K562 (cell line): ENCODE measurements around the gene APBA2. TPM values are rescaled to one million over a fixed set of nuclear protein-coding genes. Genes with fewer than 3 reads are reported as not detected.

ENCODE experiments used
- ATAC-seq: fragments of 200-7000 bp; cut with Tn5 transposase; 3 replicates; pipeline ENCODE4 v1.9.1; 2020; ENCODE audit warnings: moderate library complexity
- BruUV-seq: library from RNA; stranded (reverse); fragments of 400-500 nt; replicated peaks from 2 replicates; lab custom pipeline; 2021; lab: Mats Ljungman, UMichigan
- CTCF ChIA-PET: fragments of 300-600 bp; formaldehyde crosslinking; extraction: SDS; loops from one replicate; lab custom pipeline; 2021; ENCODE audit warnings: low intra/inter-chr PET ratio; lab: Yijun Ruan, JAX
- POLR2A ChIA-PET: fragments of 300-600, 350-650 bp; sonication (Branson Sonifier 250); formaldehyde crosslinking; extraction: SDS; loops from one replicate; lab custom pipeline; 2021; ENCODE audit warnings: antibody characterized with exemption, inconsistent platforms; lab: Yijun Ruan, JAX
- DNase-seq, 4 experiments: peaks; one replicate each; pipeline versions ENCODE4 v3.0.0 to v3.0.0-alpha.2; 2011 to 2018; ENCODE audit warnings: low spot score in 3 of 4, mixed read lengths in 3 of 4; ENCODE audit errors: extremely low read depth in 1 of 4
- FAIRE-seq: peaks from 2 replicates; lab custom pipeline; 2011; peaks lifted over from hg19 to GRCh38; lab: Jason Lieb, UNC
- H2AFZ ChIP-seq: 2 replicates; pipeline ENCODE4 v1.6.0; 2011; ENCODE audit warnings: low read depth, low read length, control low read depth, inconsistent platforms
- H3K27ac ChIP-seq: fragments of 200-600 bp; 3 replicates; pipeline ENCODE4 v1.8.0; 2011; ENCODE audit warnings: low read depth, mild to moderate bottlenecking, control low read depth, inconsistent platforms, low read length, moderate library complexity, mixed read lengths; ENCODE audit errors: extremely low read depth
- H3K27me3 ChIP-seq, 2 experiments: fragments of 300-600 bp in 1 of 2; 2 replicates in 1 of 2; 3 replicates in 1 of 2; pipeline versions ENCODE4 v1.6.0 to v1.8.0; 2011; ENCODE audit warnings: inconsistent platforms in 2 of 2, low read length in 2 of 2, mild to moderate bottlenecking in 1 of 2, mixed read lengths in 1 of 2, moderate library complexity in 1 of 2; ENCODE audit not compliant: control insufficient read depth in 2 of 2, insufficient read depth in 2 of 2
- H3K36me3 ChIP-seq: fragments of 300-600 bp; 3 replicates; pipeline ENCODE4 v1.8.0; 2011; ENCODE audit warnings: mild to moderate bottlenecking, low read length, inconsistent platforms; ENCODE audit not compliant: control insufficient read depth, insufficient read depth
- H3K4me1 ChIP-seq, 2 experiments: fragments of 200-600 bp in 1 of 2; replicated peaks in 1 of 2; 2 replicates in 1 of 2; 3 replicates in 1 of 2; pipeline versions ENCODE4 v1.5.1 to v1.8.0; 2011; ENCODE audit warnings: inconsistent platforms in 2 of 2, low read length in 2 of 2, mild to moderate bottlenecking in 1 of 2, mixed read lengths in 1 of 2, moderate library complexity in 1 of 2; ENCODE audit not compliant: control insufficient read depth in 2 of 2, insufficient read depth in 2 of 2
- H3K4me2 ChIP-seq: 2 replicates; pipeline ENCODE4 v1.6.1; 2011; ENCODE audit warnings: low read length, control low read depth, inconsistent platforms, mixed read lengths; ENCODE audit not compliant: insufficient read depth
- H3K4me3 ChIP-seq: fragments of 200-600 bp; sonication (generic), shearing (Covaris generic); 2 replicates; pipeline ENCODE4 v1.5.1; 2016; ENCODE audit warnings: control low read depth, inconsistent platforms
- H3K79me2 ChIP-seq: fragments of 200-600 bp; 3 replicates; pipeline ENCODE4 v1.8.0; 2011; ENCODE audit warnings: low read length, inconsistent platforms; ENCODE audit not compliant: control insufficient read depth, insufficient read depth
- H3K9ac ChIP-seq, 2 experiments: 2 replicates each; pipeline versions ENCODE4 v1.6.0 to v1.6.1; 2011; ENCODE audit warnings: low read depth in 2 of 2, low read length in 2 of 2, control low read depth in 1 of 2, inconsistent platforms in 1 of 2, mild to moderate bottlenecking in 1 of 2, mixed read lengths in 1 of 2; ENCODE audit not compliant: insufficient read depth in 1 of 2
- H3K9me1 ChIP-seq: one replicate; pipeline ENCODE4 v1.6.0; 2011; ENCODE audit warnings: inconsistent platforms, mild to moderate bottlenecking, low read length, moderate library complexity; ENCODE audit not compliant: control insufficient read depth, insufficient read depth
- H3K9me3 ChIP-seq: replicated peaks from 2 replicates; pipeline ENCODE4 v1.5.1; 2011; ENCODE audit warnings: low read depth, low read length, inconsistent platforms; ENCODE audit not compliant: control insufficient read depth, insufficient read depth
- H4K20me1 ChIP-seq: replicated peaks from 2 replicates; pipeline ENCODE4 v1.6.1; 2011; ENCODE audit warnings: low read length, inconsistent platforms, mixed read lengths; ENCODE audit not compliant: control insufficient read depth, insufficient read depth
- EWSR1 ChIP-seq: fragments of 450-650 bp; IDR thresholded peaks from 2 replicates; pipeline ENCODE4 v1.6.1; 2018; ENCODE audit warnings: borderline replicate concordance, mild to moderate bottlenecking, low read depth, moderate library complexity; ENCODE audit not compliant: partially characterized antibody
- MEF2D ChIP-seq: conservative IDR thresholded peaks from 2 replicates; pipeline ENCODE4 v1.6.1; 2016; ENCODE audit warnings: low read depth, missing genetic modification characterization, missing compliant biosample characterization
- ZC3H4 ChIP-seq: sonication (generic); formaldehyde crosslinking; IDR thresholded peaks from 2 replicates; pipeline ENCODE4 v1.9.0; 2021; ENCODE audit warnings: missing genetic modification reagents, borderline replicate concordance
- ZNF133 ChIP-seq: fragments of 250-450 bp; sonication (Bioruptor Pico); IDR thresholded peaks from 2 replicates; pipeline ENCODE4 v1.4.0; 2020; ENCODE audit warnings: mild to moderate bottlenecking
- ZNF217 ChIP-seq: sonication (generic); formaldehyde crosslinking; IDR thresholded peaks from 2 replicates; pipeline ENCODE4 v1.8.0; 2022; ENCODE audit warnings: mild to moderate bottlenecking, missing genetic modification reagents
- ZNF589 ChIP-seq: fragments of 200-800 bp; sonication (Bioruptor generic); IDR thresholded peaks from 2 replicates; pipeline ENCODE4 v1.6.1; 2016; ENCODE audit warnings: low read depth, missing genetic modification characterization, missing compliant biosample characterization
- WGBS: fragments of 100-300 bp; shearing (Covaris generic); methylation state at CpG from one replicate; pipeline ENCODE4 v1.1.6; 2016; ENCODE audit warnings: low coverage, mixed read lengths; ENCODE audit not compliant: insufficient coverage; ENCODE audit errors: missing lambda C conversion rate; 5-methylcytosine and 5-hydroxymethylcytosine counted together
- in situ Hi-C: fragments of 300-500 bp; cut with MboI; formaldehyde crosslinking; loops from 4 replicates; pipeline ENCODE4 v1.15.0; 2018; ENCODE audit warnings: inconsistent platforms, mixed read lengths
- intact Hi-C: fragments of 100-400 bp; cut with micrococcal nuclease; formaldehyde crosslinking; loops from 2 replicates; pipeline ENCODE4 v1.14.2; 2022
- polyA plus RNA-seq, 8 experiments: library from polyadenylated mRNA; depleted of rRNA in 4 of 8; stranded (reverse) in 5 of 8; unstranded in 3 of 8; fragments of >200 nt; fragmentation: Nextera tagmentation in 2 of 8; fragmentation: Illumina TruSeq in 1 of 8; extraction: Ambion mirVana in 2 of 8; extraction: Trizol in 1 of 8; gene quantifications; 2 replicates each; pipeline versions ENCODE4 v1.2.1 to v1.2.3, GENCODE V29; 2011 to 2014; ENCODE audit warnings: inconsistent platforms in 1 of 8, missing spikeins in 1 of 8
- total RNA-seq, 7 experiments: library from RNA; depleted of rRNA in 6 of 7; stranded (reverse); fragments of >200 nt in 6 of 7; fragmentation: Illumina TruSeq in 2 of 7; extraction: Trizol in 2 of 7; gene quantifications; 2 replicates each; pipeline versions ENCODE4 v1.2.1 to v1.2.3, GENCODE V29; 2011 to 2021; ENCODE audit warnings: low replicate concordance in 1 of 7
- TF ChIP-seq, protein P1 (sequence below): IDR thresholded peaks from 3 replicates; pipeline ENCODE4 v1.6.1; 2011; ENCODE audit warnings: borderline replicate concordance, mild to moderate bottlenecking; ENCODE audit not compliant: insufficient read length, insufficient read depth

The APBA2 gene
- total and polyA plus RNA-seq, 9 of the 15 experiments (the other 6 are each of a cell fraction or from before 2014, with no cell fraction given) = 0.24 to 40.9 (median 25.2) TPM

DNA sequence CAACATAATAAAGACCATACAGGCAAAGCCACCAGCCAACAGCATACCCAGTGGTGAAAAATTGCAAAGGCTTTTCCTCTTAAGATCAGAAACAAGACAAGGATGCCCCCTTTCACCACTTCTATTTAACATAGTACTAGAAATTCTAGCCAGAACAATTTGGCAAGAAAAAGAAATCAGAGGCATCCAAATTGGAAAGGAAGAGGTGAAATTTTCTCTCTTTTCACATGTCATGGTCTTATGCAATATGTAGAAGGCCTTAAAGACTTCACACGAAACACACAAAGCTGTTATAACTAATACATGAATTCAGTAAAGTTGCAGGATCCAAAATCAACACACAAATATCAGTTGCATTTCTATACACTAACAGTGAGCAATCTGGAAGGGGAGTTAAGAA, 120.2 kb downstream of the APBA2 start (continued):
- TF ChIP-seq ZNF217 = no peak
- TF ChIP-seq, all 486 proteins: peak for 0

DNA sequence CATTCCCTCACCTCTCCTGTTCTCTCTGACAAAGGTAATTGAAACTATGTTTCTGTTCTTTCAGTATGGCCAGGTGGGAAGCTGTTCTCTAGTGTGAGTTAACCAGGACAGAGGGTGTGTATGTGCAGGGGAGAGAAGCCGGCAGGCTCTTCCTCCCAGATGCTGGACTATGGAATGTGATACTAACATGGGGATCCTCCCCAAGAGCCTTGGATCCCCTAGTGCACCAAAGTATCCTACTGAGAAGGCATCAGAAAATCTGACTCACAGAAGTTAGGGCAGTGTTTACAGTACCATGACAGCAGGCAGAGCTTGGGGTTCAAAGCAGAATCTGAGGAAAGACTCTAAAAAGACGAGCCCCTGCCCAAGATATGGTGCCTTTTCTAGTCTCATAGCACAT, 123.1 kb downstream of the APBA2 start:
- CTCF ChIA-PET = no interaction called here
- Histone ChIP-seq H3K4me1 (peaks cover 0 to 3% of the 10 kb centered on the region in 2 experiments; a peak in 1 of 5 replicates), H3K4me2 (no peak overlapping the region), H2AFZ (no peak overlapping the region), H3K27me3 (no peaks in the 10 kb centered on the region), H4K20me1 (no peaks in the 10 kb centered on the region), H3K79me2 (no peaks in the 10 kb centered on the region), H3K4me3 (no peak overlapping the region), H3K27ac (no peak overlapping the region), H3K9me3 (no peaks in the 10 kb centered on the region), H3K9me1 (no peaks in the 10 kb centered on the region), H3K36me3 (no peaks in the 10 kb centered on the region), H3K9ac (no peak overlapping the region)
- POLR2A ChIA-PET = interaction anchor here (0.6 kb wide), 1 partner anchor 11 kb away, joined by 3 read pairs; no protein-coding TSS in a partner anchor
- BruUV-seq = no TSS peak
- no peak for DNase-seq
- in situ Hi-C loops (no loop called here), intact Hi-C loops (no loop called here)
- ATAC-seq = no peak
- TF ChIP-seq ZNF589 = no peak
- TF ChIP-seq, protein P1, sequence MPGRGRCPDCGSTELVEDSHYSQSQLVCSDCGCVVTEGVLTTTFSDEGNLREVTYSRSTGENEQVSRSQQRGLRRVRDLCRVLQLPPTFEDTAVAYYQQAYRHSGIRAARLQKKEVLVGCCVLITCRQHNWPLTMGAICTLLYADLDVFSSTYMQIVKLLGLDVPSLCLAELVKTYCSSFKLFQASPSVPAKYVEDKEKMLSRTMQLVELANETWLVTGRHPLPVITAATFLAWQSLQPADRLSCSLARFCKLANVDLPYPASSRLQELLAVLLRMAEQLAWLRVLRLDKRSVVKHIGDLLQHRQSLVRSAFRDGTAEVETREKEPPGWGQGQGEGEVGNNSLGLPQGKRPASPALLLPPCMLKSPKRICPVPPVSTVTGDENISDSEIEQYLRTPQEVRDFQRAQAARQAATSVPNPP = no peak
- no peak for TF ChIP-seq ZC3H4 (CRISPR knock-in tag)
- no peak for TF ChIP-seq EWSR1
- no peak for TF ChIP-seq ZNF133 (CRISPR knock-in tag)
- no peak for TF ChIP-seq MEF2D (tag)
- FAIRE-seq = no peak
- 72% methylated on average over 2 of the region's 2 CpGs for WGBS
